DOHH2 (cell line): ENCODE data around the gene PON3.

Experiments used
- H3F3A ChIP-seq: fragments of 200-600 bp; sonication (generic), shearing (Covaris generic); 2 replicates; pipeline ENCODE4 v1.6.0; 2016; ENCODE audit warnings: antibody characterized with exemption, mild to moderate bottlenecking; ENCODE audit not compliant: control insufficient read depth, insufficient read depth
- H3K27ac ChIP-seq: fragments of 200-600 bp; sonication (generic); 2 replicates; pipeline ENCODE4 v1.5.1; 2014; ENCODE audit warnings: low read depth, mild to moderate bottlenecking, low read length, moderate library complexity
- H3K27me3 ChIP-seq: fragments of 200-600 bp; sonication (generic); 2 replicates; pipeline ENCODE4 v1.6.1; 2014; ENCODE audit warnings: mild to moderate bottlenecking, low read length, mixed read lengths; ENCODE audit not compliant: control insufficient read depth
- H3K36me3 ChIP-seq: fragments of 200-600 bp; sonication (generic); 2 replicates; pipeline ENCODE4 v1.6.1; 2014; ENCODE audit warnings: mild to moderate bottlenecking, low read length, moderate library complexity, mixed read lengths; ENCODE audit not compliant: control insufficient read depth
- H3K4me1 ChIP-seq: fragments of 200-600 bp; sonication (generic); 2 replicates; pipeline ENCODE4 v1.6.1; 2014; ENCODE audit warnings: mild to moderate bottlenecking, low read length, mixed read lengths; ENCODE audit not compliant: control insufficient read depth
- H3K4me2 ChIP-seq: fragments of 200-600 bp; sonication (generic); 2 replicates; pipeline ENCODE4 v1.6.0; 2014; ENCODE audit warnings: mild to moderate bottlenecking, low read length, moderate library complexity
- H3K4me3 ChIP-seq: fragments of 200-600 bp; sonication (generic); 2 replicates; pipeline ENCODE4 v1.5.1; 2014; ENCODE audit warnings: mild to moderate bottlenecking, low read length, mixed read lengths
- H3K79me2 ChIP-seq: fragments of 200-600 bp; sonication (generic); 2 replicates; pipeline ENCODE4 v1.6.1; 2014; ENCODE audit warnings: mild to moderate bottlenecking, low read length, mixed read lengths; ENCODE audit not compliant: control insufficient read depth
- H3K9me2 ChIP-seq: fragments of 200-600 bp; sonication (generic); replicated peaks from 2 replicates; pipeline ENCODE4 v1.6.1; 2014; ENCODE audit warnings: mild to moderate bottlenecking, low read length, mixed read lengths; ENCODE audit not compliant: control insufficient read depth
- H3K9me3 ChIP-seq: fragments of 200-600 bp; sonication (generic); 2 replicates; pipeline ENCODE4 v1.6.1; 2014; ENCODE audit warnings: antibody characterized with exemption, low read length, mixed read lengths; ENCODE audit not compliant: control insufficient read depth, insufficient read depth
- H4K20me1 ChIP-seq: fragments of 200-600 bp; sonication (generic); 2 replicates; pipeline ENCODE4 v1.6.0; 2014; ENCODE audit warnings: low read depth, mild to moderate bottlenecking, antibody characterized with exemption, low read length, moderate library complexity; ENCODE audit not compliant: control insufficient read depth, insufficient read depth
- EZH2phosphoT487 ChIP-seq: fragments of 200-600 bp; sonication (generic); IDR thresholded peaks from 2 replicates; pipeline ENCODE4 v1.6.1; 2017; ENCODE audit warnings: borderline replicate concordance, mild to moderate bottlenecking, antibody characterized with exemption, low read length, moderate library complexity, mixed read lengths
- TF ChIP-seq, protein P1 (sequence below): fragments of 200-600 bp; sonication (generic); IDR thresholded peaks from one replicate; pipeline ENCODE4 v1.5.1; 2014; ENCODE audit warnings: antibody characterized with exemption, mild to moderate bottlenecking, low read depth, low read length; ENCODE audit not compliant: poor library complexity, severe bottlenecking

The PON3 gene

GRCh38 chr7:95373323-95373722 is 22.9 kb downstream of the PON3 start:
- H3K4me3 ChIP-seq: no peak overlapping the region
- H3K27me3 ChIP-seq: no peaks in the 10 kb centered on the region
- H3K4me1 ChIP-seq: no peaks in the 10 kb centered on the region
- H3K27ac ChIP-seq: no peak overlapping the region
- H3K36me3 ChIP-seq: no peaks in the 10 kb centered on the region
- H4K20me1 ChIP-seq: no peaks in the 10 kb centered on the region
- no peaks in the 10 kb centered on the region for H3F3A ChIP-seq
- H3K9me2 ChIP-seq: no peaks in the 10 kb centered on the region
- H3K79me2 ChIP-seq: no peaks in the 10 kb centered on the region
- TF ChIP-seq, protein P1, sequence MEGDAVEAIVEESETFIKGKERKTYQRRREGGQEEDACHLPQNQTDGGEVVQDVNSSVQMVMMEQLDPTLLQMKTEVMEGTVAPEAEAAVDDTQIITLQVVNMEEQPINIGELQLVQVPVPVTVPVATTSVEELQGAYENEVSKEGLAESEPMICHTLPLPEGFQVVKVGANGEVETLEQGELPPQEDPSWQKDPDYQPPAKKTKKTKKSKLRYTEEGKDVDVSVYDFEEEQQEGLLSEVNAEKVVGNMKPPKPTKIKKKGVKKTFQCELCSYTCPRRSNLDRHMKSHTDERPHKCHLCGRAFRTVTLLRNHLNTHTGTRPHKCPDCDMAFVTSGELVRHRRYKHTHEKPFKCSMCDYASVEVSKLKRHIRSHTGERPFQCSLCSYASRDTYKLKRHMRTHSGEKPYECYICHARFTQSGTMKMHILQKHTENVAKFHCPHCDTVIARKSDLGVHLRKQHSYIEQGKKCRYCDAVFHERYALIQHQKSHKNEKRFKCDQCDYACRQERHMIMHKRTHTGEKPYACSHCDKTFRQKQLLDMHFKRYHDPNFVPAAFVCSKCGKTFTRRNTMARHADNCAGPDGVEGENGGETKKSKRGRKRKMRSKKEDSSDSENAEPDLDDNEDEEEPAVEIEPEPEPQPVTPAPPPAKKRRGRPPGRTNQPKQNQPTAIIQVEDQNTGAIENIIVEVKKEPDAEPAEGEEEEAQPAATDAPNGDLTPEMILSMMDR: no peak
- TF ChIP-seq EZH2phosphoT487: no peak
- no peak overlapping the region for H3K4me2 ChIP-seq
- no peaks in the 10 kb centered on the region; the same call in 1 of the 2 replicates for H3K9me3 ChIP-seq

DNA sequence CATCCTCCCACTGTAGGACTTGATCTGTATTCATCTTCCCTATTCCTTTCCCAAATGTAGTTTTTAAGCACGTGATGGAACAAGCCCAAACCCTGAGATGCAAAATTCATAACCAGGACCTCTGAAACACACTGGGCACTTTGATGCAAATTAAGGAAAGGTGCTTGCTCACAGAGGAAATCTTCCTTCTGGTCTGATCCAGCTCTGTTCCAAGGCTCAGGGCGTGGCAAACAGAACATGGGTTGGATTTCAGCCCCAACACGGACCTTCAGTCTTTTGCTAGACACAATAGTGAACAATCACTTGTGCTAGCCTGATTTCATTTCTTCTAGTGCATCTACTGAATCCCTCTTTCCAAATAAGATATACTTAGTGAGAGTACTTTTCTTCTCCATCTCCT is 27.9 kb downstream of the PON3 start:
- H3K9me2 ChIP-seq: no peaks in the 10 kb centered on the region
- no peaks in the 10 kb centered on the region for H3K27me3 ChIP-seq
- H3K36me3 ChIP-seq: no peaks in the 10 kb centered on the region
- TF ChIP-seq, protein P1: no peak
- TF ChIP-seq EZH2phosphoT487: no peak
- H3K4me3 ChIP-seq: no peak overlapping the region
- no peak overlapping the region for H3K4me2 ChIP-seq
- H4K20me1 ChIP-seq: no peaks in the 10 kb centered on the region
- no peaks in the 10 kb centered on the region for H3K4me1 ChIP-seq
- no peaks in the 10 kb centered on the region for H3K79me2 ChIP-seq
- H3K9me3 ChIP-seq: no peaks in the 10 kb centered on the region
- no peaks in the 10 kb centered on the region for H3F3A ChIP-seq
- H3K27ac ChIP-seq: no peak overlapping the region

GRCh38 chr7:95367606-95368005 is 28.6 kb downstream of the PON3 start:
- Histone ChIP-seq H3F3A (no peaks in the 10 kb centered on the region), H3K4me3 (no peak overlapping the region), H3K27me3 (no peaks in the 10 kb centered on the region), H3K27ac (no peak overlapping the region), H3K4me1 (no peaks in the 10 kb centered on the region), H3K4me2 (no peak overlapping the region), H3K36me3 (no peaks in the 10 kb centered on the region), H3K9me2 (no peaks in the 10 kb centered on the region), H3K79me2 (no peaks in the 10 kb centered on the region), H4K20me1 (no peaks in the 10 kb centered on the region), H3K9me3 (no peaks in the 10 kb centered on the region)
- TF ChIP-seq EZH2phosphoT487: no peak
- TF ChIP-seq, protein P1: no peak

- H4K20me1 ChIP-seq: no peaks in the 10 kb centered on the region
- H3K36me3 ChIP-seq: no peaks in the 10 kb centered on the region
- no peaks in the 10 kb centered on the region for H3K79me2 ChIP-seq
- no peaks in the 10 kb centered on the region for H3K9me3 ChIP-seq
- H3K9me2 ChIP-seq: no peaks in the 10 kb centered on the region
- H3K27ac ChIP-seq: no peak overlapping the region
- H3K4me3 ChIP-seq: no peak overlapping the region
- TF ChIP-seq, protein P1: no peak
- TF ChIP-seq EZH2phosphoT487: no peak
- no peaks in the 10 kb centered on the region for H3K4me1 ChIP-seq
- H3K27me3 ChIP-seq: no peaks in the 10 kb centered on the region
- no peak overlapping the region for H3K4me2 ChIP-seq
- no peaks in the 10 kb centered on the region for H3F3A ChIP-seq
These were observed 31.0 kb downstream of the PON3 start for GRCh38 chr7:95365151-95365550.
